Measurements from ENCODE around the gene FUT3. TPM values are rescaled to one million over a fixed set of nuclear protein-coding genes. Genes with fewer than 3 reads are reported as not detected.

Gene FUT3
- total RNA-seq: not detected
- long read RNA-seq, donor 1: 0 reads
- long read RNA-seq, donor 2: 0 reads

- DNase-seq (ENCODE audit: low spot score): no peak
Observed at GRCh38 chr19:5851302-5851701, at the start of gene FUT3. FUT3 (minus strand) TSS chr19:5851449.

GRCh38 chr19:5900976-5901375, 49.7 kb upstream of the FUT3 start:
- no peak for DNase-seq (ENCODE audit: low spot score)
- intact Hi-C loops (cut with DNase I): no loop called here

More at GRCh38 chr19:5851302-5851701, at the start of gene FUT3:
- intact Hi-C loops (cut with DNase I): no loop called here

- DNase-seq (ENCODE audit: low spot score): no peak
- intact Hi-C loops (cut with DNase I): no loop called here
Observed at GRCh38 chr19:5899728-5900526, 48.7 kb upstream of the FUT3 start.

GRCh38 chr19:5897189-5897969, 46.1 kb upstream of the FUT3 start:
- DNase-seq (ENCODE audit: low spot score): no peak

GRCh38 chr19:5896365-5897076, 45.3 kb upstream of the FUT3 start:
- intact Hi-C loops (cut with DNase I): no loop called here

More at GRCh38 chr19:5897189-5897969, 46.1 kb upstream of the FUT3 start:
- intact Hi-C loops (cut with DNase I): no loop called here

GRCh38 chr19:5895890-5896289, 44.6 kb upstream of the FUT3 start:
- intact Hi-C loops (cut with DNase I): no loop called here
- DNase-seq (ENCODE audit: low spot score): no peak

More at GRCh38 chr19:5896365-5897076, 45.3 kb upstream of the FUT3 start:
- DNase-seq (ENCODE audit: low spot score): no peak

GRCh38 chr19:5895409-5895808, 44.2 kb upstream of the FUT3 start:
- intact Hi-C loops (cut with DNase I): no loop called here
- no peak for DNase-seq (ENCODE audit: low spot score)

GRCh38 chr19:5894704-5895349, 43.6 kb upstream of the FUT3 start:
- no peak for DNase-seq (ENCODE audit: low spot score)
- intact Hi-C loops (cut with DNase I): loop anchor here in 1 of 2 donors (5.0 kb wide), 1 partner anchor 88 kb away; the partner anchor contains the start of gene NRTN

GRCh38 chr19:5893907-5894703, 42.9 kb upstream of the FUT3 start:
- DNase-seq (ENCODE audit: low spot score): no peak
- intact Hi-C loops (cut with DNase I): loop anchor here (2.0 to 5.0 kb wide), 2 partner anchors 87 to 89 kb away; partner anchors contain the start of gene NRTN (in 2 of the 2)

- intact Hi-C loops (cut with DNase I): loop anchor here (2.0 to 5.0 kb wide), 2 partner anchors 86 to 89 kb away; partner anchors contain the start of gene NRTN (in 2 of the 2)
- no peak for DNase-seq (ENCODE audit: low spot score)
Observed at GRCh38 chr19:5893296-5893903, 42.2 kb upstream of the FUT3 start.

- intact Hi-C loops (cut with DNase I): loop anchor here (2.0 to 5.0 kb wide), 2 partner anchors 86 to 88 kb away; partner anchors contain the start of gene NRTN (in 2 of the 2)
- no peak for DNase-seq (ENCODE audit: low spot score)
Observed at GRCh38 chr19:5892772-5893275, 41.6 kb upstream of the FUT3 start.

- intact Hi-C loops (cut with DNase I): loop anchor here (2.0 to 5.0 kb wide), 2 partner anchors 85 to 87 kb away; partner anchors contain the start of gene NRTN (in 2 of the 2)
- DNase-seq (ENCODE audit: low spot score): no peak
Observed at GRCh38 chr19:5891938-5892771, 40.9 kb upstream of the FUT3 start.

- intact Hi-C loops (cut with DNase I): loop anchor here in 1 of 2 donors (5.0 kb wide), 1 partner anchor 84 kb away; the partner anchor contains the start of gene NRTN
- DNase-seq (ENCODE audit: low spot score): no peak
Observed at GRCh38 chr19:5891572-5891937, 40.3 kb upstream of the FUT3 start.

GRCh38 chr19:5890099-5890498, 38.9 kb upstream of the FUT3 start:
- no peak for DNase-seq (ENCODE audit: low spot score)
- intact Hi-C loops (cut with DNase I): loop anchor here in 1 of 2 donors (5.0 kb wide), 1 partner anchor 83 kb away; the partner anchor contains the start of gene NRTN

GRCh38 chr19:5889288-5889971, 38.2 kb upstream of the FUT3 start:
- no peak for DNase-seq (ENCODE audit: low spot score)
- intact Hi-C loops (cut with DNase I): no loop called here

All from posterior vena cava (tissue), 2 donors.